ELF-1 (cell line): ENCODE results near the gene FRAS1.

Experiments
- DNase-seq: peaks from one replicate; pipeline ENCODE4 v3.0.0-alpha.2; 2016; ENCODE audit warnings: low read depth, low spot score

Gene FRAS1

DNA sequence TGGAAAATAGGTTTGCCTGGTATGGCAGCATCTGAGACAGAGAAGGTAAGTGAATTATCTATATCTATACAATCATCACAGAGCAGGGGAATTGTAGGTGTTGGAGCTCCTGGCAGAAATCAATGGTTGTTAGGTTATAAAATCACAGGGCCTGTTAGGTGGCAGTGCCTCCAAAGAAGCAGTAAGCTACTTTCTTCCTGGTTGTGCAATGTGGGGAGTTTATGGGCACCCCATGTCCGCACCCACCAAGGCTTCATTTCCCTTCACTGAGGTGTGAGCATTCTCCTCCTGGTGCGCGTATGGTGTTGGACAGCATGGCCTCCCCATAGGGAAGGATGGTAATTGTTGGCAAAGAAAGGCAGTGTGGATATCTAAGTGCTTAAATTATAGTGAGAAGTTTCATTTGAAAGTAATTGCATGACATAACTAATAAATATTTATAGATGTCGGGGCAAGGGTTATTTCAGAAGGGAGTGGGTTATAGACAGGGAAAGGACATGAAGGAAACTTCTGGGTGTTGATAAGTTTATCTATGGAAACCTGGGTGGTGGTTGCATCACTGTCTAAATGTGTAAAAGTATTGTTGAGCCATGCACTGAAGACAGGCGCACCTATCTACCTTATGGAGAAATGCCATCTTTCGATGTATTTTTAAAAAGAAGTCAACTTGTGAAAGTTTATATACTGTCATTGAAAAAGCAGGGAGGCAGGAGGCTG, 153.7 kb downstream of the FRAS1 start:
- DNase-seq, result no peak

DNA sequence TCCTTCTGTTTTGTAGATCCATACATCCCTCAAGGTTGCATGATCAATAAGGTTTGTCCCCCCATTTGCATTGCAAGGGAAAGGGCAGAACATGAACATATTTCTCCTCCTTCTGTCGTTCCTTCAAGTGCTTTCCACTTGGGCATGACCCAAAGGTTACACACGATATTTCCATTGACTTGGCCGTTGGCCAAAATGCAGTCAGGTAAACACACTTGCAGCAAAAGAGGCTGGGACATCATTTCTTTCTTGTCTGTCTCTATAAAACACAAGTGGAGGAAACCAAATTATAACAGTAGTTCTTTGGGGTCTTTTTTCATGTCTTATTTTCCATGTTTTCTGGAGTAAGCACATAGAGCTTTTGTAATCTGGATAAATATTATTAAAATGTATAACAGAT, 156.1 kb downstream of the FRAS1 start:
- DNase-seq, result no peak

DNA sequence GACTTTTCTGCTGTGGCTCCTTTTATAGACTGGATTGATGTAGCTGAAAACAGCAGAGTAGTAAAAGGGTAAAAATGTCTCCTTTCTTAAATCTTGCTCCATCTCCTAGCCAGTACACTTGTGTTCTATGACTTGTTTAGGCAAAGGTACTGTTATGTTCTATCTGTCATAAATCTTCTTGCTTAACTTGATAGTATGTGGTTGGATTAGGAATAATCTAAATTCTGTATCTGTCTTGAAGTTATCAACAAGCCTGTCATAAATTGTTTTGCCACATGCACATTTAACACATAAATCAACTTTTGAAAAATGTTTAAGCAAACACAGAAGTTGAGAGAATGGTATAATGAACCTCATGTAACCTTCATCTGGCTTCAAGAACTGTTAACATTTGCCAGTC, 157.0 kb downstream of the FRAS1 start:
- DNase-seq, result no peak

DNA sequence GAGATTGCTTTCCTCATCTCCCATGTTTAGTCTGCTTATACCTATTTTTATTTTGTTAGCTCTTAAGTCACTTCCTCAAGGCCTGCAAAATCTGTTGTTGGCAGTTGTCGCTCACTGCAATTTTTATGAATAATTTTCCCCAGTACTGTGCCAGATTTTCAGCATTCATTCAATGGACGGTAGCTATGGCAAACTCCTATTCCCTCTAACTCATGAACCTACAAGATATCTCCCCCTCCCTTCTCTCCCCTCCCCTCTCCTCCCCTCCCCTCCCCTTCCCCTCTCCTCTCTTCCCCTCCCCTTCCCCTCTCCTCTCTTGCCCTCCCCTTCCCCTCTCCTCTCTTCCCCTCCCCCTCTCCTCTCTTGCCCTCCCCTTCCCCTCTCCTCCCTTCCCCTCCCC, 160.4 kb downstream of the FRAS1 start:
- DNase-seq, result no peak

DNA sequence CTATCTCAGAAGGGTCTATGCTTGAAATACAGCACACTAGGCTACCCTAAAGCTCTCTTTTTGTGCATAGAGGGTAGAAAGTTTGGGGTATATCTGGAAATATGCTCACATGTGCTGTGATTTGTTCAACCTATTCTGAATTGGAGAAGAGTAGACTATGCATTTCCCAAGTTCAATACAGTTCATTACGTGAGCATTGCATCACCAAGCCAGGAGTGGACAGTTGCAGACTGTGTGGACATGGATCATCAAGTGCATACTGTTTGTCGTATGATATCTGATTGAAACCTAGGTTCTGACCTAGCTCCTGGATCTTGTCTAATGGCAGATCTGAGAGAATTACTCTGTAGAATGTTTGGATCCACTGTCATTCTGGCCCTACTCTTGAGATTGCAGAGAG, 161.1 kb downstream of the FRAS1 start:
- DNase-seq, result no peak

DNA sequence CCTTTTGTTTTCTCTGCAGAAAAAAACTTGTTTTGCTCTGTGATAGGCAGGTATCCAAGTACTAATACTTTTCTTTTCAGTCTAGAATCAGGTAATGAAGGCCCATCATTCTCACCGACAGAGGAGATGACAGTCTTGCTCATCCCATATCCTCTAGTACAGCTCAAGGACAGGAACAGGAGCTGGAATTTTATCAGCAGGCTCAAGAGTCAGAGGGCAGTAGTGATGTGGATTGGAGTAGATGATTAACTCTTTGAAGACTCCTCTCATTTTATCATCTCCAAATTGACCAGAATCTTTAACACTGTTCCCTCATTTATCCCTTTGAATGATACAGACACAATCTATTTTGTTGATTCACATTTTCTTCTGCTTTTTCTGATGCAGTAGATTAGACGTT, 162.7 kb downstream of the FRAS1 start:
- DNase-seq, result no peak

DNA sequence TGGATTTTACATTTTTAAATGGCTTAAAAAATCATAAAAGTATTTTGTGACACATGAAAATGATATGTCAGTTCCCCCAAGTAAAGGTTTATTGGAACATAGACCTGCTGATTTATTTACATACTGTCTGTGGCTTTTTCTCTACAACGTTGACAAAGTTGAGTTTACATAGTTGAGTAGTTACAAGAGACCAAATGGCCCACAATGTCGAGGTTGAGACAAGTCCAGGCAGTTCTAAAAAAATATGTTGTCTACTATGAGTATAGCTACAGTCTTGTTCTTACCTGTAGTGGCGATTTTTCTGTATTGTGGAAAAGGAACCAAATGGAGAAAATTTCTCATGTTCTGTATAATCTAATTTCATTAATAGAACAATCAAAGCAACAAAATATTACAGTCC, 163.2 kb downstream of the FRAS1 start:
- DNase-seq, result no peak

DNA sequence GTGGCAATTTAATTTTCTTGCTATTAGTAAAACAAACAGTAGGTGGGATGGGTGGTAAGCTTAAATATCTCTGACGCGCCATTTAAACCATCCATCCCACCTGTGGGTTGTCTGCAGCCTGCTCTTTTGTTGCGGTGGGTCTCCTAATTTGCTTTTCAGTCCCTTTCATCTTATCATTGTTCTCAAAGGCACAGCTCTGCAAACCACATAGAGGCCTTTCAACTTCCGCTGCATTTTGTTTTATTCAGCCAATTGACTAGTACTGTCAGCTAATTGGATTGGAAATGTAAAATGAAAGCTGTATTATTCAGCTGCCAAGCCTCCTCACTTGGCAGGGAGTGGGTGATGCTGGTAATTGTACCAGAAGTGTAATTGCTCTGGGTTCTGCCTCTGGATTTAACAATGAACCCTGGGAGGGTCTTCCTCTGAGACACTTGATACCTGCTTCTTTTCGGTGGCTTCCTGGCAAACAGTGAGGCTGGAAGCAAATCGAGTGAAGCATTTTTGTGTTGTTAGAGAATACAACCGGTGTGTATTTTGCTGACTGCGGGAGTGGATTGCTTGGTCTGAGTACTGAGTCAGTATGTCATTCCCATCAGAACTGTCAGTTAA, 165.6 kb downstream of the FRAS1 start:
- peak; percentile 26 for DNase-seq

DNA sequence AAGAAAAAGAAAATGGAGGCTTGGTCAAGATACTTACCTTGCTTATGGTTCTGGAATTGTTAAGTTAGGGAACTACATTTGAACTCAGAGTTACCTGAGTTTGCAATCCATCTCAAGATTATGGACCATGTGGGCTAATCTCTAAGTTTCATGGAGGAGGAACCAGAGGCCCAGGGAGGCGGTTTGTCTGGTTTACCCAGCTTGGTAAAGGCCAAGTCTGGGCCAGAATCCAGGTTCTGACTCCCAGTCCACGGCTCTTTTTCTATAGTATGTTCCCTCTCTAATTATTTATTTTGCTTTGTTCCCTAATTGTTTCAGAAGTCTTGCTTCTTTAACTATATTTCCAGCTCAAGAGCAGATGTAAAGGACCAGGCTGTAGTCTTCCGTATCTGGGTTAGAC, 168.1 kb downstream of the FRAS1 start:
- DNase-seq, result no peak

DNA sequence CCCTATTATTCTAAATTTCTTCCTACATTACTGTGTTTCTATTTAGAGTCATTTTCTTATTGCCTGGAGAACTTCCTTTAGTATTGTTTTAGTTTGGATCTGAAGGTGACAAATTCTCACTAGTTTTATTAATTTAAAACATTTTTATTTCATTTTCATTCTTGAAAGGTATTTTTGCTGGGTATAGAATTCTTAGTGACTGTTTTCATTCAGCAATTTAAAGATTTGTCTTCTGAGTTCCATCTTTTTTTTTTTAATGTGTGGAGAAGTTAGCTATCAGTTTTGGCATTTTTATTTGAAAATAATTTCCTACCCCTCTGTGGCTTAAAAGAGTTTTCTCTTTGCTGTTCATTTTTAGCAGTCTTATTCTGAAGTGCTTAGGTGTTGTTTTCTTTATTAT, 169.2 kb downstream of the FRAS1 start:
- no peak for DNase-seq

DNA sequence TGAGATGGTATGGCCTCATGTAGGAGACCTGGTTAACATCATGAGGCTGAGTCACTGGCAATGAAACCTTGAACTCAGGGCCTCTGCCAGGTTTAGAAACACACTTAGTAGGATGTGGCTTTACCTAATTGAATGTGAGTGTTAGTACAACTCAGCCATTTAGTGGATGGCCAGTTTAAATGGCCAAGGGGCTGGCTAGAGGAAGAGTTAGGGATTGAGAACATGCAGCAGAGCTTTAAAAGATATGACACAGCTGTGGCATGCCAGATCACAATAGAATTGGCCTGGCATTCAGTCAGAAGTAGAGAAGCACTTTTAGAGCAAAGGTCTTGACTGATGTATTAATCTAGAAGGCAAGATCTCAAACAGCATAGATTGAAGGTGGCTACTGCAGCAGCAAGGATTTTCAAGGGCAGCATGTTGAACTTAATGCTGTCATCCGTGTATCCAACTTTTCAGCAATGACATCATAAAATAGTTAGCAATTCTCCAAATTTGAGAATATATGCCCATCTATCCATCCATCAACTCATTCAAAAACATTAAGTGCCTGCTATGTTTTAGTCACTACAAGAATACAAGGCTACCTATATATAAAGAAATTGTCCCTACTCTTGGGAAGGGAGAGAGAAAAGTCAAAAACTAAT, 170.4 kb downstream of the FRAS1 start:
- no peak for DNase-seq

DNA sequence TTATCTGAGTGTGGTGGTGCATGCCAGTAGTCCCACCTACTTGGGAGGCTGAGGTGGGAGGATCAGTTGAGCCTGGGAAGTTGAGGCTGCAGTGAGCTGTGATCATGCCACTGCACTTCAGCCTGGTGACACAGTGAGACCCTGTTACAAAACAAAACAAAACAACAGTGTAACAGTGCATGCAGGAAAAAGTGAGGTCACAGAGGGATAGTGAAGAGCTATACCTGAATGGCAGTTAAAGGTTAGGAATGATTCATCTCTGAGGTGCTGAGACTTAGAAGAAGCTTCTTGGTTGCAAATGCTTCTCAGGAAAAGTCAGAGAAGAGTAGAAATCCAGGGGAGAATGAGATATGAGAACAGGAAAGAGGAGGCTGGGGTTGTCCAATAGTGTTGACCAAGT, 178.7 kb downstream of the FRAS1 start:
- DNase-seq, result no peak

DNA sequence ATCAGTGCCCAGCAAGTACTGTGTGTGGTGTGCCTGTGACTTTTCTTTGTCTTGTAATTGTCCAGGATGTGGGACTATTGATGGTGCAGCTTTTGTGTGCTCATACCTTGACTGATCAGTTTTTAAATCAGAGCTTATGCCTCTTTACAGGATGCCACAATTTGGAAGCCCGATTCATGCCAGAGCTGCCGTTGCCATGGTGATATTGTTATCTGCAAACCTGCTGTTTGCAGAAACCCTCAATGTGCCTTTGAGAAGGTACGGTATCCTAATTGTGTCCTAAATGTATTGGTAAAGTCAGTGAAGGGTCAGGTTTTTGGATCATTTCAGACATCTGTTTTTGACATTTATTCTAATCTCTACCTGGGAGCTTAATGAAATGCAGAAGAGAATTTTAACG, 180.2 kb downstream of the FRAS1 start:
- DNase-seq, result no peak

DNA sequence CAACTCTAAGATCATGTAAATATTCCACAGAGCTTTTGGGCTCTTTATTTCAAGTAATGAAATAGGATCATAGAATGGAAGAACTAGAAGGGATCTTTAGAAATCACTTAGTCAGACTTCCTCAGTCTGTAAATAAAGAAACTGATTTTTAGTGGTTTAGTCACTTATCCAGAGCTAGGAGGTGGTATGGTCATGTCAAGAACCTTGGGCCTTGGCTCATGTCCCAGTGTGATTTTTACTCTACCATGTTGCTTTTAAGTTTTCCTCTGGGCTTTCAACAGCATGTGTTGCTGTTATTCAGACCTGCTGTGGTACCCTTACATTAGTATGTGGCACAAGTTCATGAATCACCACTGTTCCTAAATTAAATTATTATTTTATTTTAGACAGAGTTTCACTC, 184.9 kb downstream of the FRAS1 start:
- DNase-seq, result no peak

DNA sequence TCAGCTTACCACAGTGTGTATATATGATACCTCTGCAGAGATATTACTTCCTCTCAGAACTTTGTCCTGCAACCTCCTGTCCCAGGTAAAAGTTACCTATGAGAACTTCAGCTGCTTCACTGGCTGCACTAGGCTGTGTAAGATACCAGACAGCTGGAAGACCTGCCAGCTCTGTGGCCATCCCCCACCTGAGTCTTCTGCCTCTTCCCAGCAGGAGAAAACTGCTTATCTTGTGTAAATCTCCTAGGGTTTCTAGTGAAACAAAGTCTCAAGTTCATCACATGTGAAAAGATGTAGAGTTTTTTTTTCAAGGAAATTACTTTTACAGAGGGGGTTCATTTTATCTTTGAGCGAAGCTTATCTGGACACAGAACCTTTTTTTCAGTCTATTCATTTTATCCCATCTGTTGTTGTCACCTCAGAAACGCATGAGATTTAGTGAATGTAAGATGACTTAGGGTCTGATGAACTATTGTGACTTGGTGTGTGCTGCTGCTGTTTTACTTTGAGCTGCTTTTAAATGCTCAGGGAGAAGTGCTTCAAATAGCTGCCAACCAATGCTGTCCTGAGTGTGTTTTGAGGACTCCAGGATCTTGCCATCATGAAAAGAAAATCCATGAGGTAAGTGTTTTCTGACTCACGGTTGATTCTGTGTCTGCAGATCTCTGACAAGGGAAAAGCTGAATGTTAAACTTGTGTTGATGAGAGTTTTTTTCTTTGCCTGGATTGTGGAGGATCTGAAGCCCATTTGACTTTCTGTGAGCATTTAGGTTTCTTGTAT, 187.8 kb downstream of the FRAS1 start:
- DNase-seq, result no peak

DNA sequence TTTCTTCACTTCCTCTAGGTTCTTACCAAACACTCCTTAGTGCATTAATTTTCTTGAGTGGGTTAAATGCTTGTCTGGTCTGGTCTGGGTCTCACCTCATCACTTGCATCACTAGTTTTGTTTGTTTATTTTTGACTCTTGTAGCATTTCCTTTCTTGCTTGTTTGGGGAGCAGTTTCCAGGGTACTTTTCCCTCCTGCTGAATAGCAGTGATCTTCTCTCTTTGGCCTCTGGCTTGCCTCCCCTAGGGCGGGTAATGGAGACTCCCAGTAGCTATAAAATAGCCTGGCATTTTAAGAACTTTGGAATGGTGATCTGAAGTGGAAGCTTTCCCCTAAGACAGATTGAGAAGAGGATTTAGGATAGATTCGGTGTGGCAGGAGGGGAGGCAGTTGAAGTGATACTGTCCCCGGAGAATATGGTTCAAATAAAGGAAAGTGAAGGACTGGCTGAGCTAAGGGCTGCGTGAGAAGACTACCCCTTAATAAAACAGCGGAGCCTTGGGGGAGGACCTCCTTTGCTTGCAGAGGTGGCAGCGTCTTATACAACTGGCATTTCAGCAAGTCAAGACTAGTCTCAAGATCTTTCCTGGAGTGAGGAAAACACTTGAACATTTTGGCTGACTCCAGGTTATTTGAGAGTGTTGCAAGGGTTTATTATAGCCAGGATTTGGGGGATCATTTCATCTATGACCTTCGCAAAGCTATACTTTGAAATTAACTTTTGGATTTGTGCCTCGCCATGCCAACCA, 190.6 kb downstream of the FRAS1 start:
- DNase-seq, result no peak

DNA sequence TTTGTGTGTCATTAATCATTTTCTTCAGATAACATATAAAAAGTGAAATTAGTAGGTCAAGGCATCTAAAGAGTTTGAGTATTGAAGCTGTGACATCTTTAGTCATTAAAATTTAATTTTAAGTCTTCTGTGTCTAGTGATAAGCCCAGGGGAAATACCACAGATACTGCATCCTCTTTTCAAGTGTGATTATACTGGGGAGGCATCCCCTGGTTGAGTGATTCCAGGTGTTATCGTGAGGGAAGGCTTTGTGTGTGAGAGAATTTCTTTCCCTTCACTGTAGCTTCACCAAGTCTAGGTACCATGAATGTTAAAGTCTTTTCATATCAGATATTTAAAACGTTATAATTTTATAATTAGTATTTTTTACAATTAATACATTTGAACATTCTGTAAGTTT, 193.4 kb downstream of the FRAS1 start:
- no peak for DNase-seq

DNA sequence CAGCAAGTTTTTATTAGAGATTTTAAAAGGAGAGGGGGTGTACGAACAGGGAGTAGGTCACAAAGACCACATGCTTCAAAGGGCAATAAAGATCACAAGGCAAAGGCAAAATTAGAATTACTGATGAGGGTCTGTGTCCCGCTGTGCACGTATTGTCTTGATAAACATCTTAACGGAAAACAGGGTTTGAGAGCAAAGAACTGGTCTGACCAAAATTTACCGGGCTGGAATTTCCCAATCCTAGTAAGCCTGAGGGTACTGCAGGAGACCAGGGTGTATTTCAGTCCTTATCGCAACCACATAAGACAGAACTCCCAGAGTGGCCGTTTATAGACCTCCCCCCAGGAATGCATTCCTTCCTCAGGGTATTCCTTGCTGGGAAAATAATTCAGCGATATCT, 195.7 kb downstream of the FRAS1 start:
- DNase-seq, result peak; percentile 74

DNA sequence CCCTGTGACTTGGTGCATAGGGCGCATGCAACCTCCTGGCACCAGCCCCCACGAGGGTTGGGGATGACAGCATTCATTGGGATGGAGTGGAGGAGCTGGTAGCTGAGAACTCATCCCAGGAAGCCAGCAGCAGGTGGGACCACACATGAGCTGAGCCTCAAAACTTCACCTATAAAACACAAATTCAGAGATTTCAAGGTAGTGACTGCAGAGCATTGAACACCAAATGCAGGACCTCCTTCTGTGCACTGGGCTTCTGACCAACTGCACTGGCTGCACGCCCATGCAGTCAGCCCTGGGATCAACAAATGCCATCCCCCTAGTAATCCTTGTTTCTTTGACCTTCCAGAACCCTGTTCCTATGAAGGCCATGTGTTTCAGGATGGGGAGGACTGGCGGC, 197.8 kb downstream of the FRAS1 start:
- DNase-seq, result no peak

DNA sequence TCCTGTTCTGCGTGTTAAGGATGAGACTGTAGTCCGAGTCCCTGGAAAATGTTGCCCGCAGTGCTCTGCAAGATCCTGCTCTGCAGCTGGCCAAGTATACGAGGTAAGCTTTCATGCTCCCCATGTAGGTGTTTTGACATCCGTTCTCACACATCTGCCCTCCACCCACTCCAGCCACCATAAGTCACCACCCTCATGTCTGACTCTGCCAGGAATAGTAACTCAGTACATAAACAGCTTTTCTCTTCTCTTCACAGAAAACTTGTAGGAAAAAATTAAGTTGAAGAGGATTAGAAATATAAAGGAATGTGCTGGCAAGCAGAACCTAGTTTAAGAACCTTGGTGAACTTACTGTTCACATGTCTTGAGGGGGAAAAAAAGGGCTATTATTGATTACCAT, 207.9 kb downstream of the FRAS1 start:
- DNase-seq, result no peak

DNA sequence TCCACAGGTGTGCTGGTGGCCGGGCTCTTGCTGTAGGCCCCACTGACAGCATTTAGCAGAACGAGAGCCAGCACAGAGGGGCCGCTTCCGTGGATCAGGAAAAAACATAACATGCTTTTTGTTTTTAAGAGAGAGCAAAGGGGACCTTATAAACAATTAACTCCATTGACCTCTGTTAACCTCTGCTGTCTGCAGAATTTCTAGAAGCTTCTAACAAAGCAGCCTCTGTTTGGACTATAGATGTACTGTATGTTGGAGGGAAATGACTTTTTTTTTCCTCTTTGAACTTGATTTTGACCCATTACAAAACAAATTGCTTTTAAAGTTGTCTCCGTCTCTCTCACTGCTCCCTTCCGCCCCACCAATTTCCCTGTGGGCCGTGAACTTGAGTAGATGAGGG, 210.7 kb downstream of the FRAS1 start:
- DNase-seq, result no peak

DNA sequence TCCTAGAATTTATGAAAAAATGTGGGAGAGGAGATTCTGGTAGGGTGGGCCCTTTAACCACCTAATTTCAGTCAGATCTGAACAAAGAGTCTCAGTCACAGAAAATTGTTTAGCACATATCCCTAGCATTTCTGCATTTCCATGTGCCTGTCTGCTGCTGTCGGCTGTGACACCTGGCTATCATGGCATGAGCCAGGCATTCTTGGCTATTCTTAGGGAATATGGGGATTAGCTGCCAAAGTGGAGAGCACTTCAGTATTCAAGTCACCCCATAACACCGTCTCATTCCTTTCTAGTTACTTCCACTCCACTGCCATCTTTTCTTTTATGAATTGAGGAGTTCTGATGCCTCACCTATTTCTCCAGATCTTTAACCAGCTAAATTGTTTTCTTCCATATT, 211.5 kb downstream of the FRAS1 start:
- DNase-seq, result no peak
